RWPE2 (cell line): Measurements from ENCODE around the gene ATP10A.

ENCODE experiments used
- ATAC-seq: fragments of 200-7000 bp; cut with Tn5 transposase; 3 replicates; pipeline ENCODE4 v1.9.1; 2021; ENCODE audit warnings: low read depth
- DNase-seq: peaks from one replicate; pipeline ENCODE4 v3.0.0-alpha.2; 2020; ENCODE audit warnings: low spot score
- H3K27ac ChIP-seq: fragments of 450-650 bp; 2 replicates; pipeline ENCODE4 v1.5.1; 2017; ENCODE audit warnings: mild to moderate bottlenecking; ENCODE audit not compliant: poor library complexity, severe bottlenecking
- H3K27me3 ChIP-seq: fragments of 250-450 bp; sonication (Bioruptor Pico); 2 replicates; pipeline ENCODE4 v1.5.1; 2021; ENCODE audit warnings: mild to moderate bottlenecking, moderate library complexity; ENCODE audit not compliant: insufficient read depth, poor library complexity, severe bottlenecking
- H3K36me3 ChIP-seq: fragments of 250-450 bp; sonication (Bioruptor Pico); 2 replicates; pipeline ENCODE4 v1.5.1; 2020; ENCODE audit warnings: low read depth, mild to moderate bottlenecking, moderate library complexity
- H3K4me1 ChIP-seq: fragments of 250-450 bp; sonication (Bioruptor Pico); 2 replicates; pipeline ENCODE4 v1.5.1; 2021; ENCODE audit warnings: mild to moderate bottlenecking, moderate library complexity; ENCODE audit not compliant: insufficient read depth, poor library complexity, severe bottlenecking
- H3K4me3 ChIP-seq: fragments of 250-450 bp; sonication (Bioruptor Pico); 2 replicates; pipeline ENCODE4 v1.5.1; 2021; ENCODE audit warnings: mild to moderate bottlenecking, moderate library complexity; ENCODE audit not compliant: severe bottlenecking
- H3K9me3 ChIP-seq: fragments of 250-450 bp; sonication (Bioruptor Pico); 2 replicates; pipeline ENCODE4 v1.5.1; 2021; ENCODE audit warnings: mild to moderate bottlenecking, moderate library complexity; ENCODE audit not compliant: severe bottlenecking
- TF ChIP-seq, protein P1 (sequence below): fragments of 450-650 bp; IDR thresholded peaks from one replicate; pipeline ENCODE4 v1.5.1; 2017; ENCODE audit warnings: mild to moderate bottlenecking, moderate library complexity; ENCODE audit not compliant: poor library complexity, severe bottlenecking

The ATP10A gene

DNA sequence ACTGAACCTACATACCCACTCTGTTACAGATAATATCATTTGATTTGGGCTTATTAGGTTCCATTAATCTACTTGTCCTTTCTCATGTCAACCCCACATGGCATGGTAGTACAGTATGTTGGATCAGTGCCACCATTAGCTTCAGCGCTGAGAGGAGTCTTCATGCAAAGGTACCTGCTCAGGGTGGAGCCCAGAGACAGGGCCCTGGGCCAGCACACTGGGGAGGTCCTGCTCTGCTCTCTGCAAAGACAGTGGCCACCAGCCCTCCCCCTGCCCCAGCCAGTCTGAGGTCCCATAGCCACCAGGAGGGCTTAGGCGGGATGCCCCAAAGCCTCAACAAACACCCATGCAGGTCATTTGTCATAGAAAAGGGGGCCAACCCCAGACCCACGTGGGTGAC, 71.0 kb downstream of the ATP10A start:
- TF ChIP-seq, protein P1, sequence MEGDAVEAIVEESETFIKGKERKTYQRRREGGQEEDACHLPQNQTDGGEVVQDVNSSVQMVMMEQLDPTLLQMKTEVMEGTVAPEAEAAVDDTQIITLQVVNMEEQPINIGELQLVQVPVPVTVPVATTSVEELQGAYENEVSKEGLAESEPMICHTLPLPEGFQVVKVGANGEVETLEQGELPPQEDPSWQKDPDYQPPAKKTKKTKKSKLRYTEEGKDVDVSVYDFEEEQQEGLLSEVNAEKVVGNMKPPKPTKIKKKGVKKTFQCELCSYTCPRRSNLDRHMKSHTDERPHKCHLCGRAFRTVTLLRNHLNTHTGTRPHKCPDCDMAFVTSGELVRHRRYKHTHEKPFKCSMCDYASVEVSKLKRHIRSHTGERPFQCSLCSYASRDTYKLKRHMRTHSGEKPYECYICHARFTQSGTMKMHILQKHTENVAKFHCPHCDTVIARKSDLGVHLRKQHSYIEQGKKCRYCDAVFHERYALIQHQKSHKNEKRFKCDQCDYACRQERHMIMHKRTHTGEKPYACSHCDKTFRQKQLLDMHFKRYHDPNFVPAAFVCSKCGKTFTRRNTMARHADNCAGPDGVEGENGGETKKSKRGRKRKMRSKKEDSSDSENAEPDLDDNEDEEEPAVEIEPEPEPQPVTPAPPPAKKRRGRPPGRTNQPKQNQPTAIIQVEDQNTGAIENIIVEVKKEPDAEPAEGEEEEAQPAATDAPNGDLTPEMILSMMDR: no peak
- no peaks in the 10 kb centered on the region for H3K36me3 ChIP-seq

DNA sequence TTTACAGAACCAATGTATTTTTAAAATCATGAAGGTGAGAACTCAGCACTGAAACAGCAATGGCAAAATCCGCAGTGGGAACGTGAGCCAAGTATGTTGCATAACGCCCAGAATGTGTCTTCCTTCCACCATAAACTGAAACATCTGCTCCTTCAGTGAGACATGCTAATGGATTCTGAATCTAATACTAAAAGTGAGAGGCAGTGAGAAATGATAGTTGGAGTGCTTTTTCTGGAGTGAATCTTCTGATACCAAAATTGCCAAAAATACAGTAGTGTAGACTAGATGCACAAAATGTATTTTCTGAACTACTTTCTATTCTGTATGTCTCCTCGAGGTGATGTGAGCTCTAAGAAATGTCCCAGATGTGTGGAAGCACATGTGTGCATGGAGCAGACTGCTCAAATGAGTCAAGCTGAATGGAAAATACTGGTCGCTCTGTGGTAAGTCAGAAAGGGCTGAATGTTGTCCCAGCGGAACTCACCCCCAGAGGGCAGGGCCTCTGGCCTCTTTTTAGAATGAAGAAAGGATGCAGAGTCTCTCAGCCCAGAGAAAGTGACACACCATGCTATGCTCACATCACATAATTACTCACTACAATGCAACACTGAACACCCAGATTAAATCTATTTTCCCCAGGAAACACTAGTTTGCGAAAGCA, 73.0 kb downstream of the ATP10A start:
- ATAC-seq (no peak), DNase-seq (no peak)
- TF ChIP-seq, protein P1: no peak
- Histone ChIP-seq H3K4me1 (no peaks in the 10 kb centered on the region), H3K4me3 (no peak overlapping the region), H3K27ac (no peak overlapping the region), H3K9me3 (no peaks in the 10 kb centered on the region), H3K27me3 (no peaks in the 10 kb centered on the region), H3K36me3 (no peaks in the 10 kb centered on the region)

More for the DNA sequence above, 71.0 kb downstream of the ATP10A start:
- DNase-seq (peak; percentile 49), ATAC-seq (no peak)
- no peaks in the 10 kb centered on the region for H3K9me3 ChIP-seq
- no peak overlapping the region for H3K4me3 ChIP-seq
- H3K4me1 ChIP-seq: no peaks in the 10 kb centered on the region
- no peaks in the 10 kb centered on the region for H3K27me3 ChIP-seq
- H3K27ac ChIP-seq: no peak overlapping the region

DNA sequence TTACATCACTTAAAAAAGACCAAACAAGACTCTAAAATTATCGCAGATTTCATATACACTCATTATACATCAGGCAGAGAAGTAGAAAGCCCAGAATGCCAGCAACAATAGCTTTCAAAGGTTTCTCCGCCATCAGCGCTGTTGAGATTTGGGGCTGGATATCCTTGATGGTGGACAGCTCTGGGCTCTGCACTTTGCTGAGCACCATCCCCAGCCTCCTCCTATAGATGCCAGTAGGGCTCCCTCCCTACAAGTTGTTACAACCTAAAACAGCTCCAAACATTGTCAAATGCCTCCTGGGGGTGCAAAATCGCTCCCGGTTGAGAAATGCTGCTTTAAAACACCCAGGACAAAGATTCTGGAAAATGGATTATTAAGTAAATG, 73.5 kb downstream of the ATP10A start:
- TF ChIP-seq, protein P1: no peak
- Histone ChIP-seq H3K36me3 (no peaks in the 10 kb centered on the region), H3K4me3 (no peak overlapping the region), H3K27me3 (no peaks in the 10 kb centered on the region), H3K27ac (no peak overlapping the region), H3K4me1 (no peaks in the 10 kb centered on the region), H3K9me3 (no peaks in the 10 kb centered on the region)
- DNase-seq: peak; percentile 28
- ATAC-seq: no peak

DNA sequence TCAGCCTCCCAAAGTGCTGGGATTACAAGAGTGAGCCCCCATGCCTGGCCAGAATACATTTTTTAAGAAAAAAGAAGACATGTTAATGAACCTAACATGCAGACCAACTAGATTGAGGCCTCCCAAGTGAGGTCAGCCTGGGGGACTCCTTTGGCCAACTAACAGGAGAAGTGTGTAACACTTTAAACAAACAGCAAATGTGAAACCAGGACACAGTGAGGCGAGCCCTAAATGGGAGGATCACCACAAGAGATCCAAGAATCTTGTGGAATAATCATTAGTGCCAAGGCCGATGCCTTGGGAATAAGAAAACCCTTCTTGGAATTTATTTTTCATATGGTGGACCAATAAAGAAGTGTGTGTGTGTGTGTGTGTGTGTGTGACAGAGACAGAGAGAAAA, 73.9 kb downstream of the ATP10A start:
- Histone ChIP-seq H3K9me3 (no peaks in the 10 kb centered on the region), H3K36me3 (no peaks in the 10 kb centered on the region), H3K4me3 (no peak overlapping the region), H3K4me1 (no peaks in the 10 kb centered on the region), H3K27ac (no peak overlapping the region), H3K27me3 (no peaks in the 10 kb centered on the region)
- TF ChIP-seq, protein P1: no peak
- ATAC-seq: no peak
- DNase-seq: no peak

DNA sequence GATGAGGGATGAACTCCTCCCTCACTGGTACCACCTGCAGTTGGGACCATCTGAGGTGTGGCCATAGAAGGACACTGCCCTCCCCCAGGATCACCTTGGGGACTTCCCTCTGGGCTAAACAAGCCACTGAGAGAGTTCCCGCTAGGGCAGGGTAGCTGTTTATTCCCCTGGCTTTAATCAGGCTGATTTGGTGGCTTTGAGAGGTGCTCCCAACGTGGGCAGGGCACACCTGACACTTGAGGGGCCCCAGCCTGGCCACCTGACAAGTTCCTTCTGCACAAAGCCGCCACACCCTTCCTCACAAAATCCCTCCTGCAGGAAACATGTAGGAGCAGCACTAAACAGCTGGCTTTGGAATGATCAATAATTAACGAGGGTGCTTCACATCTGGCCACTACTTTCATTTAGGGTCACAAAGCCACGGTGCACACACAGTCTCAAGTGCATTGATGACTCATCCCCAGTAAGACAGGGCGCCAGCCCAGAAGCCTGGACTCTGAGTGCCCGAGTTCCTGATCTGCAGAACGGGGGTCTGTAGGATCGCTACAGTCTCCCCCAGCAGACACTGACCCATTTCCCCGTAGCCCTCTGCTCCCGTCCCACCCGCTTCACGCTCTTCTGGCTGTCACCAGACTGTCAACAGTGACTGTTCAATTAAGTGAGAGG, 75.1 kb downstream of the ATP10A start:
- TF ChIP-seq, protein P1: no peak
- H3K36me3 ChIP-seq: no peaks in the 10 kb centered on the region
- H3K27me3 ChIP-seq: no peaks in the 10 kb centered on the region
- DNase-seq (peak; percentile 64), ATAC-seq (peak; percentile 69)
- H3K27ac ChIP-seq: no peak overlapping the region
- H3K4me1 ChIP-seq: no peaks in the 10 kb centered on the region
- H3K4me3 ChIP-seq: no peak overlapping the region
- H3K9me3 ChIP-seq: no peaks in the 10 kb centered on the region
